ENCODE data around the gene ZNF467. TPM values are rescaled to one million over a fixed set of nuclear protein-coding genes. Genes with fewer than 3 reads are reported as not detected.

Gene ZNF467
- total RNA-seq, 2 experiments from 2014 or later: 0.08 to 0.11 TPM

- ChIA-PET POLR2A (no interaction called here), CTCF (no interaction called here)
- Mint-ChIP-seq H3K4me1 (ENCODE audit: low read depth) (no peaks in the 10 kb centered on the region), H3K27me3 (ENCODE audit: low read depth) (no peaks in the 10 kb centered on the region), H3K9me3 (ENCODE audit: insufficient read depth) (no peaks in the 10 kb centered on the region), H3K36me3 (ENCODE audit: low read depth) (no peaks in the 10 kb centered on the region), H3K27ac (no peak overlapping the region), H3K4me3 (no peak overlapping the region)
- ATAC-seq (no peak), DNase-seq (no peak)
Observed at GRCh38 chr7:149801816-149802215, 28.4 kb upstream of the ZNF467 start.

- no peaks in the 10 kb centered on the region for H3K4me1 Mint-ChIP-seq (ENCODE audit: low read depth)
- no peak overlapping the region for H3K27ac Mint-ChIP-seq
- POLR2A ChIA-PET: no interaction called here
- H3K27me3 Mint-ChIP-seq (ENCODE audit: low read depth): no peaks in the 10 kb centered on the region
- no peak overlapping the region for H3K4me3 Mint-ChIP-seq
- ATAC-seq: no peak
- no peak for DNase-seq
- CTCF ChIA-PET: interaction anchor here (1.4 kb wide), 1 partner anchor 138 kb away, joined by 9 read pairs; no protein-coding TSS in a partner anchor
- H3K9me3 Mint-ChIP-seq (ENCODE audit: insufficient read depth): no peaks in the 10 kb centered on the region
- no peaks in the 10 kb centered on the region for H3K36me3 Mint-ChIP-seq (ENCODE audit: low read depth)
Observed at GRCh38 chr7:149801002-149801566, 27.7 kb upstream of the ZNF467 start.

- Mint-ChIP-seq H3K27ac (no peak overlapping the region), H3K27me3 (ENCODE audit: low read depth) (no peaks in the 10 kb centered on the region), H3K4me1 (ENCODE audit: low read depth) (no peaks in the 10 kb centered on the region)
Observed at GRCh38 chr7:149800169-149800555, 26.8 kb upstream of the ZNF467 start.

GRCh38 chr7:149799397-149800168, 26.2 kb upstream of the ZNF467 start:
- Mint-ChIP-seq H3K4me1 (ENCODE audit: low read depth) (no peaks in the 10 kb centered on the region), H3K9me3 (ENCODE audit: insufficient read depth) (no peaks in the 10 kb centered on the region), H3K27me3 (ENCODE audit: low read depth) (no peaks in the 10 kb centered on the region), H3K4me3 (no peak overlapping the region), H3K27ac (no peak overlapping the region), H3K36me3 (ENCODE audit: low read depth) (no peaks in the 10 kb centered on the region)
- DNase-seq: peak; percentile 65
- ATAC-seq: peak; percentile 58
- ChIA-PET CTCF (interaction anchor here (1.1 to 1.6 kb wide), 6 partner anchors 29 to 137 kb away, joined by 3 to 9 read pairs (median 4); no protein-coding TSS in a partner anchor), POLR2A (no interaction called here)

More at GRCh38 chr7:149800169-149800555, 26.8 kb upstream of the ZNF467 start:
- CTCF ChIA-PET: interaction anchor here (1.1 to 1.6 kb wide), 5 partner anchors 30 to 137 kb away, joined by 3 to 9 read pairs (median 3); no protein-coding TSS in a partner anchor
- ATAC-seq (no peak), DNase-seq (no peak)
- H3K9me3 Mint-ChIP-seq (ENCODE audit: insufficient read depth): no peaks in the 10 kb centered on the region
- H3K36me3 Mint-ChIP-seq (ENCODE audit: low read depth): no peaks in the 10 kb centered on the region
- POLR2A ChIA-PET: no interaction called here
- H3K4me3 Mint-ChIP-seq: no peak overlapping the region

GRCh38 chr7:149797771-149798170, 24.4 kb upstream of the ZNF467 start:
- ChIA-PET CTCF (no interaction called here), POLR2A (no interaction called here)
- ATAC-seq (no peak), DNase-seq (no peak)
- Mint-ChIP-seq H3K4me1 (ENCODE audit: low read depth) (no peaks in the 10 kb centered on the region), H3K27ac (no peak overlapping the region), H3K36me3 (ENCODE audit: low read depth) (no peaks in the 10 kb centered on the region), H3K4me3 (no peak overlapping the region), H3K27me3 (ENCODE audit: low read depth) (no peaks in the 10 kb centered on the region), H3K9me3 (ENCODE audit: insufficient read depth) (no peaks in the 10 kb centered on the region)

- no peaks in the 10 kb centered on the region for H3K36me3 Mint-ChIP-seq (ENCODE audit: low read depth)
- no peaks in the 10 kb centered on the region for H3K27me3 Mint-ChIP-seq (ENCODE audit: low read depth)
- ATAC-seq (no peak), DNase-seq (no peak)
- H3K4me1 Mint-ChIP-seq (ENCODE audit: low read depth): no peaks in the 10 kb centered on the region
- H3K9me3 Mint-ChIP-seq (ENCODE audit: insufficient read depth): no peaks in the 10 kb centered on the region
- H3K27ac Mint-ChIP-seq: no peak overlapping the region
- ChIA-PET POLR2A (no interaction called here), CTCF (no interaction called here)
- H3K4me3 Mint-ChIP-seq: no peak overlapping the region
Observed at GRCh38 chr7:149796287-149796860, 23.0 kb upstream of the ZNF467 start.

- Mint-ChIP-seq H3K27ac (no peak overlapping the region), H3K9me3 (ENCODE audit: insufficient read depth) (no peaks in the 10 kb centered on the region), H3K36me3 (ENCODE audit: low read depth) (no peaks in the 10 kb centered on the region), H3K4me1 (ENCODE audit: low read depth) (no peaks in the 10 kb centered on the region), H3K4me3 (no peak overlapping the region), H3K27me3 (ENCODE audit: low read depth) (peaks cover 3% of the 10 kb centered on the region)
- POLR2A ChIA-PET: no interaction called here
- no peak for ATAC-seq
- CTCF ChIA-PET: no interaction called here
- DNase-seq: no peak
Observed at GRCh38 chr7:149795126-149795525, 21.7 kb upstream of the ZNF467 start.

GRCh38 chr7:149794661-149795060, 21.3 kb upstream of the ZNF467 start:
- no peak for ATAC-seq
- POLR2A ChIA-PET: no interaction called here

GRCh38 chr7:149793261-149793660, 19.9 kb upstream of the ZNF467 start:
- CTCF ChIA-PET: no interaction called here
- H3K4me3 Mint-ChIP-seq: no peak overlapping the region
- no peaks in the 10 kb centered on the region for H3K36me3 Mint-ChIP-seq (ENCODE audit: low read depth)
- peaks cover 3% of the 10 kb centered on the region for H3K4me1 Mint-ChIP-seq (ENCODE audit: low read depth)
- POLR2A ChIA-PET: no interaction called here
- no peak overlapping the region for H3K27ac Mint-ChIP-seq
- H3K27me3 Mint-ChIP-seq (ENCODE audit: low read depth): peaks cover 12% of the 10 kb centered on the region
- DNase-seq (no peak), ATAC-seq (no peak)
- no peaks in the 10 kb centered on the region for H3K9me3 Mint-ChIP-seq (ENCODE audit: insufficient read depth)

More at GRCh38 chr7:149794661-149795060, 21.3 kb upstream of the ZNF467 start:
- H3K4me1 Mint-ChIP-seq (ENCODE audit: low read depth): peaks cover 3% of the 10 kb centered on the region
- DNase-seq: no peak
- no peaks in the 10 kb centered on the region for H3K9me3 Mint-ChIP-seq (ENCODE audit: insufficient read depth)
- CTCF ChIA-PET: no interaction called here
- no peak overlapping the region for H3K27ac Mint-ChIP-seq
- no peak overlapping the region for H3K4me3 Mint-ChIP-seq
- no peaks in the 10 kb centered on the region for H3K36me3 Mint-ChIP-seq (ENCODE audit: low read depth)
- H3K27me3 Mint-ChIP-seq (ENCODE audit: low read depth): peaks cover 8% of the 10 kb centered on the region

- POLR2A ChIA-PET: no interaction called here
- Mint-ChIP-seq H3K27me3 (ENCODE audit: low read depth) (peaks cover 12% of the 10 kb centered on the region), H3K4me1 (ENCODE audit: low read depth) (peaks cover 3% of the 10 kb centered on the region)
Observed at GRCh38 chr7:149792220-149792595, 18.8 kb upstream of the ZNF467 start.

GRCh38 chr7:149791411-149792219, 18.2 kb upstream of the ZNF467 start:
- ATAC-seq (no peak), DNase-seq (no peak)
- CTCF ChIA-PET: interaction anchor here (0.9 to 1.5 kb wide), 2 partner anchors 49 to 132 kb away, joined by 3 to 4 read pairs; no protein-coding TSS in a partner anchor
- POLR2A ChIA-PET: no interaction called here
- Mint-ChIP-seq H3K4me1 (ENCODE audit: low read depth) (peaks cover 3% of the 10 kb centered on the region), H3K27me3 (ENCODE audit: low read depth) (peaks cover 12% of the 10 kb centered on the region), H3K27ac (no peak overlapping the region), H3K36me3 (ENCODE audit: low read depth) (no peaks in the 10 kb centered on the region), H3K9me3 (ENCODE audit: insufficient read depth) (no peaks in the 10 kb centered on the region), H3K4me3 (no peak overlapping the region)

More at GRCh38 chr7:149792220-149792595, 18.8 kb upstream of the ZNF467 start:
- Mint-ChIP-seq H3K27ac (no peak overlapping the region), H3K4me3 (no peak overlapping the region), H3K36me3 (ENCODE audit: low read depth) (no peaks in the 10 kb centered on the region), H3K9me3 (ENCODE audit: insufficient read depth) (no peaks in the 10 kb centered on the region)
- CTCF ChIA-PET: no interaction called here
- DNase-seq (no peak), ATAC-seq (no peak)
